Kidney capillary endothelial cell (primary cell): Measurements from ENCODE around the gene PLXNC1.

Source experiments
- DNase-seq: peaks from one replicate; pipeline ENCODE4 v3.0.0-alpha.2; 2018; ENCODE audit warnings: low spot score

PLXNC1 gene

DNA sequence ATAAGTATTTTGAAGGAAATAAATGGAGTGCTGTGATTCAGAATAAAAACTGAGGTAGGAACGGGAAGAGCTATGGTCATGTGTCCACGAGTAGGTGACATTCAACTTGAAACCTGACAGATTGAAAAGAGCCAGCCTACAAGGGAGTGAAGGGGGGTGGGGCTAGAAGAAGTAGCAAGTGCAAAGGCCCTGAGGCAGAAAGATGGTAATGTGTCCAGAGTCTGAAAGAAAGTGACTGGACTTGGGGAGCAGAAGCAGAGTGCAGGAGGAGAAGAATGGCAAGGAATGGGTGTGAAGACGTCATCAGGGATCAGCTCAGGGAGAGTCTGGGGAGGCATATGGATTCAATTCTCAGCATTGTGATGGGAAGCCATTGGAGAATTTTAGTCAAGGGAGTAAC is 13.7 kb downstream of the PLXNC1 start:
- no peak for DNase-seq

DNA sequence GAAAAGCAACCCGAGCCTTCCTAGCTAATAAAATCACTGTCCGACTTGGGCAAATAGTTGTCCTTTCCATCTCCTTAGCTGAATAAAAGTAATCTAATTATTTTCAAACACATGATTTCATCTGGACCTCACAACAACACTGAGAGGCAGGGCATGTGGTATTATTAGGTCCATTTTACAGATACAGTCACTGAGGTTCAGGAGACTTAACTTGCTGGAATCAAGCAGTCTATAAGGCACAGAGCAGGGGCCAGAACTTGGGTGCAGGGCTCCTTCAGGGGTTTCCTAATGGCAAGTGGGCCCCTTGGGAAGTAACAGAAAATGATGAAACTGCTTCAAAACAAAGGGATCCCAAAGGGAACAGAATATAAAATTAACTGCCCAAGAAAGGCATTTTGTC is 15.5 kb downstream of the PLXNC1 start:
- DNase-seq: no peak

DNA sequence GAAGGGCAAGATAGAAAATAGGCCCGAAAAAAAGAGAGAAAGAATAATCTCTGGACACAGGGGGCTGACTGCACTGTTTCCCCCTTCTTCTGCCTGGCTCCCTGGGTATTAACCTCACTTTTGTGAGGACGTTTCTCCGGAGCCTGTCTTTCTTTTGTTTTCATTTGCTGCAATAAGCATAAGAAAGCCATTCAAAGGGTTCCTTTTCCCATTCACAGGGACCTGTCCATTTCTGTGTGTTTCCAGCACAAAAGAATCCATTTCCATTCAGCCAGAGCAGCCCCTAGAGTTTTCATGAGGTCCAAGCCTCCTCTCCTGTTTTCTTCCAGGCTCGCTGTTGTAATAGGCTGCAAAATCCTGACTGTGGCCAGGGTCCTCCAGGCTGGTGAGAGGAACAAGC is 16.8 kb downstream of the PLXNC1 start:
- DNase-seq: no peak

DNA sequence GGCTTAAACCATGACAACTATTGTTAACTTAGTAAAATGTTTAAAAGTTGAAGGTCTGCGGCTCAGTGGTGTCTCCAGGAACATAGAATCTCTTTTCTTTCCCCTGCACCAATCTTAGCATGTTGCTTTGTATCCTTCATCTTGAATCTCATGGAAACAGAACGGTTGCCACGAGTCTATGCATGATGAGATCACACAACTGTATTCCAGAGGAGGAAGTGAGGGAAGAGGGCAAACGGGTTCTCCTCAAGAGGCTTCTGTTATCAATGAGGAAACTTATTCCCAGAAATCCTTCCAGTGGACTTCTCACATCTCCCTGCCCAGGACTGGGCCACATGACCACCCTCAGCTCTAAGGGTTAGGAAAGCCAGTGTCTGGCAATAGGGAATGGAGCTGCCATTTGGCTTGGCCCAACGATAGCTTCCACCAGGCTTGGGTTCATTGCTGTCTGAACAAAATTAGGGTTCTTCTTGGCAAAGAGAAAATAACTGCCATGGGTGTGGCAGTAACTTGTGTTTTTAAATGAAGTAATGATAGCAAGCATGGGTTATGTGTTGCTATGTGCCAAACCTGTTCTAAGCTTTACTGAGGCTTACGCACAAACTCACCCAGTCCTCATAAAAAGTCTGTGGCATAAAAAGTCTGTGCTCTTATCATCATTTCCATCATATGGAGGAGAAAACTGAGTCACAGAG is 17.4 kb downstream of the PLXNC1 start:
- DNase-seq: no peak

DNA sequence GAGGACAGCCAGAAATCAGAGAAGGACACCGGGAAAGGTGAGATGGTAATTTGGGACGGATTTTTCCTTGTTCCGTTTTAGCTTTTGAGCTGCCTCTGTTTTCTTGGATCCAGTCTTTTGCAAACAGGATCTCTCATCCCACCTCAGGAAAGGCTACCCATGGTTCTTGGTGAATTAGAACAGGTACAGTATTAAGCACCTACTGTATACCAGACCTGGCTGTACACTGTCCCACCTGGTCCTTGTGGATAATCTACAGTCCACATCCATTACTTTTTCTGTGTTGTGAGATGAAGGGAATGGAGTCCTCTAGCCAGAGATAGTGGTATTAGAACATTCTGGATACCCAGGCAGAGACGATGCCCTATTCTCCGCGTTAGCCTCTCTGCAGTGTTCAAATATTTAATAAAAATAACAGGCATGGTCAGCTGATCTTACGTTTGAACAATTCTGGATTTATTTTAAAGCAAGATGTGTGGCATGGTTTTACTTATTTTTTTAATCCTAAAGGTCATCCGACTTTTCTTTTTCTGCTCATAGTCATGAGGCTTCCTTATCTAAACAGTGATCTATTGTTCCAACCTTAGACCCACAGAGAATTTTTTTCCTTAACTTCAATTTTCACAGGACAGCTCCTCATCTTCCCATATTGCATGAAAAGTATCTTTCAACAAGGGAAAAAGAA is 18.8 kb downstream of the PLXNC1 start:
- DNase-seq: no peak

DNA sequence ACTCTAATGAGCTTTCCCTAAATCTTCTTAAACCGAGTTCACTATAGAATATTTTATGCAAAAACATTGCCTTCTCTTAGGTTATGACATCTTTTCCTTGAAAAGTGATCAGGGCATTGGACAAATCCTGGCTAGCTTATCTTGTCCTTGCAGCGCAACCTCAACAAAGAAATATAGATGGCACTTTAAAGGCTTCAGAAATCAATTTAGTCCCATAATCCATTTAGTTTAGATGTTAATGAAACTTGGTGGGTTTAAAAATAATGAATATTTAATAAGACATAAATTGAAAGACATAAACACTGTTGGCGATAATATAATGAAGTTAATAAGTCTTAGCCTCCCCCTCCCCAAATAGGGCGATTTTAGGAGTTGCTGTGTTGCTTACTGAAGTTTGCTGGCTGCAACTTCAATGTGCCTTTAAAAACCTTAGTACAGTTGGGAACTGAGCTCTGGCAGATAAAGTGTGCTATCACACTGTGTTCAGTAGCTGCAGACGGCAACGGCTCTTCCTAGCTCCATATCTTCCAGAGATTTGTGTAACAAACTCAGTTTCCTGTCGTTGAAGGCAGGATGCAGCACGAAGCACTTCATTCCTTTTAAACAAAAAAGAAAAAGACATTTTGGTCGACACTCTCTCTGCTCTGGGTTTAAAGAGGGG is 19.5 kb downstream of the PLXNC1 start:
- no peak for DNase-seq

DNA sequence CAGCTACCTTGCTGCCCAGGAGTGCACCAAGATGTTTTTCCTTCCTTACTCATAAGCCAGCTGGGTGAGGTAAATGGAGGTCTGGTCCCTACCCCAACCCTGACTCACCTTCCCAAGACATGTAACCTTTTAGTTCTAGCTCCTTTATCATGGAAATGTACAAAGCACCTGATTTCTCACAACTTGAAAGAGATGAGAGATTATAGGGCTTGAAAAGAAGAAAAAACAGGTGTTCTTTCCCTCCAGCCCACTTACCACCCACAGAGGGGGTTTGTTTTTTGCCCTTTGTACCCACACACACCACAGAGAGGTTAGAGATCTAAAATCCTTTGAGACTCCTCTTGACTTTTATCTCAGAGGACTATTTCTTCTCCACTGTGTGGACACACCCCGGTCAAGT is 21.1 kb downstream of the PLXNC1 start:
- no peak for DNase-seq

DNA sequence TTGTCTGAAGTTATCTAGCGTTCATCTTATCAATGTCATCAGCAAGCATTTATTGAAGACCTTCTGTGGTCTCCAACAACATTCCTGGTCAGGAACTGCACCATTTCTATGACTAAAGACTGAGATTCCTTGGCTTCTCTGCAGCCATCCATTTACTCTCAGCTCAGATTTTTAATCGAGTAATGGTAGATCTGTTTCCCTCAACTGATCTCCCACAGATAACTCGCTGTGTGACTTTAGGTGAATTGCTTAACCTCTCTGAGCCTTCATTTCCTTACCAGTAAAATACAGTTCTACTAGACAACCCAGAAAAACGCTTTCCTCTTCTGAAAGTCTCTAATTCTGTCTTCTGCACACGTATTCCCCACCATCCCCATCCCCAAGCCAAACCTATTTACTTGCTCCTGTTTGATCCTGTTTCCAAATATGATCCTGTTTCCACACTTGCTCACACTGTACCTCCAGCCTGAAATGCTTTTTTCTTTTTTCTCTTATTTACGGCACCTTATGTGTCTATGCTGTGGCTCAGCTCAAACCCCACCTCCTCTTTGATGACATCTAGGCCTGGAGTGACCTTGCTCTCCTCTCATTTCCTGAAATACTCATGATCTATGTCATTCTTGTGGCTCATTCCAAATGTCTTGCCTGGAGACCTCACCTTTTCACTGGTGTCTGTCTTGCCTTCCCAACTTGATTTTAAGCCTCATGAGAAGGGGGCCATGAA is 21.8 kb downstream of the PLXNC1 start:
- DNase-seq: no peak

DNA sequence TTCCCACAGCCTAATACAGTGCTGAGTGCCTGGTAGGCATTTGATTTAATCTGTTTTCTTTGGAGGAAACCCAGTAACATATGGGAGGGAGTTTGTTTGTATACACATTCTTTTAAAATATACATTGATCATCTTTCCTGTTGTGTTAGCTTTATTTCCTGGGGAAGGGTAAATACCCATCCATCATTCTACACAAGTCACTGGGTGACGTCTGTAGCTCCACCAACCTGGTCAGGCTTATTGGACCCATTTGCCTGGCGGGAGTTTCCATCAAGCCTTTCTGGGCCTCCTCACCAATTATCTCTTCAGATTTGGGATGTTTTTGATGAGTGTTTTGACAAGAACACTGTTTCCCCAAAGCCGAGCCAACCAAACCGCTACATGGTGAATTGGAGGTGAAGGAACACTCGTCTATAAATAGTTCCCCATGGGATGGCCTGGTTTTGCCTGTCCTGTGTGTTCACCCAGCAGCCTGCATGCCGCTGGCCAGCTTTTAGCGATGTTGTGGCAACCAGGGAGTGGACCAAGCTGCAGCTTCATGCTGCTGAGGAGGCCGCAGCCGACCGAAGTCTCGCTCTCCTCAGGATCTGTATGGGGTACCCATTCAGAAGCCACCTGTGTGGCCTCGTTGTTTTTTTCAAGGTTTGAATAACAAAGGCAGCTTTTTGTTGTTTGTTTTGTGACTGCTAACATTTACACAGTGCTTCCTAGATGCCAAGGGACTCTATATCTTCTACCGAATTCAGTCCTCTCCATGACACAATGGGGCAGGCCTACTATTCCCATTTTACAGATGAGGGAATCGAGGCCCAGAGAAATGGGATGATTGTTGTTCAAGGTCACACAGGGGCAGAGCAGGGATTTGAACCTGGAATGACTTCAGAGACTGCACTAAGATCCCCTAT is 22.6 kb downstream of the PLXNC1 start:
- DNase-seq: no peak

DNA sequence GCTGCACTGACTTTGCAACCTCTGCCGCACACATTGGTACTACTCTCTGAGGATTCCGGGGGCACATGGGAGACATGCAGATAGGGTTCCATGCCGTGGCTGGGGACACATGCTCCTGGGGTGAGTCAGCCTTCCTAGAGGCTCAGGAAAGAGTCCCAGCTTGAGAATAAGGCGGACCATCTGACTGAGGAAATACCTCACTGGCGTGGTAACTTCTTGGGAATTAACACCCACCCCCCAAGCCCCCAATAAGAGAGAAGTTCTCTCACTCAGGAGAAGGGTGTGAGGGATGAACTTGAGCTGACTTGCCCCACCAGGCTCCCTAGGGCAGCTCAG is 23.2 kb downstream of the PLXNC1 start:
- no peak for DNase-seq

DNA sequence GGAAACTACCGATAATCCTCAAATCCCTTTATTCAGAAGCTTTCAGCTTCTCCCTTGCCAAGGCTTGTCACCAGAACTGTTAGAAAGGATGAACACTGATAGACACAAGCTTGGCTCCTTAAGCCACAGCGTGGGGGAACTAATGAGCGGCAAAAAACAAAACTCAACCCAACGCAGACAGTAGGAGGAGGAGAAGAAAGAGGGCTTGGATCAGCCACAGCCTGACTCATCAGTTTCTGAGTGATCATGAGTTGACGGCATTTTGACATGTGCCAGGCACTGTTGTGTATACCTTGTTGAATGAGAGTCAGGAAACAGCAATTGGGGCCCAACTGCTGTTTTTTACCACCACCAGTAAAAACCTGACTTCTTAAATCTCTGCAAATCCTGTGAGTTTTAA is 23.7 kb downstream of the PLXNC1 start:
- DNase-seq: no peak

DNA sequence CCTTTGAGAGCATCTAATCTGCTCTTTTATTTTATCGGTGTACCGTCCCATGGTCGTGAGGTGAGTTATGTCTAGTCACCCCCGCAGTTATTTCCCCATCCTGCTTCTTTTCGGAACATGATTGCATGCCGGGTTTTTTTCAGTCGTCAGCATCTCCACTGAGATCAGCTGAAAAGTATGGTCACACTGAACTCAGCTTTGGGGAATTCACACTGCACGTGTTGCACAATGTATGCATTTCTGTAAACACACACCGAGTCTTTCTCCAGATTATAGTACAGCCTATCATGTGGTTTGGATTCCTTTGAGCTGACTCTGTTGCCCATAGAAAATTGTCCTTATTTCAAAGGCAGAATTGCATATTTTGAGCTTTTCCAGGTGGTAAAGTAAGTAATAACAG is 24.6 kb downstream of the PLXNC1 start:
- DNase-seq: no peak

DNA sequence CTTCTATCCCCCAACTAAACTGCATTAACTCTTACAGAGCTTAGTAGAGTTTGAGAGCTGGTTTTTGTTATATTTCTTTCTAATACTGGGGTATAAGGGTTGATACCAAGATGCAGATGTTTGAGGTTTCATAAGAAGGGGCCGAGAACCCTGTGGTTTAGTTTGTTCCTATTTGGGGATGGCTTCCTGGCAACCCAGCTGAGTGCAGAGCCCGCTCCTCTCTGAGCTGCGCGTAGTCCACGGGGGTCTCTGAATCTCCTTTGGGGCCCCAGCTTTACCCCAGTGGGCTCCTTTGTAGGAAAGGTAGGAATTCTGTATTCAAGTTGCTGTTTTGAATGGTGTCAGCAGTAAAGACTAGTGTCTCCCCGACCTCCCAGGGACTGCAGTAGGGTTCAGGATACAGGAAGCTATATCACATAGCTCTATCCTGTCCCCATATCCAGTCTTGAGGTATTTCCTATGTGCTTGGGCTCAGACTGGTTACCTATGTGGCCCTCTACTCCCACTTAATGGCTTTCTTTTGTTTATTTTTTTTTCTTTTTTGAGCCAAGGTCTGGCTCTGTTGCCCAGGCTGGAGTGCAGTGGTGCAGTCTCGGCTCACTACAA is 25.4 kb downstream of the PLXNC1 start:
- DNase-seq: no peak

DNA sequence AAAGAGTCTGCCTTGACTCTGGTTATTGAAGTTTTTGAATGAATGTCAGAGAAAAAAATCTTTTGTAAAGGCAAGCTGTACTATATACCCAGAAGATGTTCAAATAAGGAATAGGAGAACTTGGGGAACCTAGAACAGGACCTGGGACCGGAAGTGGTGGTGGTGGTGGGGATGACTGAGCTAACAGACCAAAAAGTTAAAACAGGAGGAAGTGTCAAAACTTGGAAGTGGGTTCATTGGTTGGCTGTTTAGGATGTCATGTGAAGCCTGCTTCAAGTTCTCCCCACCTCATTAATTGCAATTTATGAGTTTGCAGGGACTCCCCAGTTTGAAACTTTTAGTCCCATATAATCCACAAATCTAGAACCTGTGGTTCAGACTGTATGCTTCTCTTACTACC is 26.2 kb downstream of the PLXNC1 start:
- DNase-seq: no peak

DNA sequence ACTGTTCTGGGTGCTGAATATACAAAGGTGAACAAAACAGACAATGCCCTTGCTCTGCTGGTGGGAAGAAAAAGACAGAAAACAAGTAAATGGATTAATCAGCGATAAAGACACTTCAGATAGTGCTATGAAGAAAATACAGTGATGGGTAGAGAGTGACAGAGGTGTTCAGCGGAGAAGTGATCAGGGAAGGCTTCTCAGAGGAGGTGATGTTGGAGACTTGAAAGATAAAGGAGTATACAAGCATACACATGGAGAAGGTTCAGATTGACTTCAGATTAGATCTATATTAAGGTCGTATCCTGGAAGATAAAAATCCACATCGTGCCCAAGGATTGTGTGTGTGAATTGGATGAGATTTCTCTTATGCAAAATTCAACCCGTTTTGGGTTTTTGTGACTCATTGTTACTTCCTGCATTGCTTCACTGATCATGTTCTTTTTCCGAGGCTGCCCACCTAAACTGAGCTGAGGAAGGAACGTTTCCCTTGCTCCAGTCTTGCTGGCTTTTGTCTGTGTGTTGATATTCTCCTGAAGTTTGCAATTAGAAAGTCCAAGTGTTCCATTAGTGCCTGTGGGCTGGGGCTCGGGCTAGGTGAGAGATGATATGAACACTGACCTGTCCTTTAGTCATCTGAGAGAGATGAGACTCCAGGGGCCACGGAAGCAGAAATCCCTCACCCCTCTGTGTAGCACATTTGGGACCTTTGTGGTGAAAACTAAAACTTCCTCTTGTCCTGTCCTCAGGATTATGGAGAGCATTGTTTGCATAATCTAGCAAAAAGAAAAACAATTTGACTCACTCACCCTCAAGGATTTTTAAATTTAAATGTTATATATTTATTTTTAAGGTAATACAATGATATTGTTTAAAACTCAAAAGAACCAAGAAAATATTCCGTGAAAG is 27.6 kb downstream of the PLXNC1 start:
- no peak for DNase-seq

DNA sequence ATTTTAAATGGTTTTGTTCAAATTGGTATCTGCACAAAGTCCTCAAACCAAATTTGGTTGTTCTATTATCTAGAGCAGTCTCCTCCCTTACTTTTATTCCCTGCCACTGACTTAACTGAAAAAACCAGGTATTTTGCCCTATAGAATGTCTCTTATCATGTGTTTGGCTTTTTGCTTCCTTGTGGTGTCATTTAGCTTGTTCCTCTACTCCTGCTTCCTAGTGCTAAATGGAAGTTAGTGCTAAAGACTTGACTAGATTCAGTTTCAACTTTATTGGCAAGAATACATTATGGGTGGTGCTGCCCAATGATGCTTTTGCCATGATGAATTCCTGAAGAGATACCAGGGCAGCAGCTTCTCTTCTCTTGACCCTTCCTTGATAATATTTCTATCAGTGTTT is 29.7 kb downstream of the PLXNC1 start:
- no peak for DNase-seq

DNA sequence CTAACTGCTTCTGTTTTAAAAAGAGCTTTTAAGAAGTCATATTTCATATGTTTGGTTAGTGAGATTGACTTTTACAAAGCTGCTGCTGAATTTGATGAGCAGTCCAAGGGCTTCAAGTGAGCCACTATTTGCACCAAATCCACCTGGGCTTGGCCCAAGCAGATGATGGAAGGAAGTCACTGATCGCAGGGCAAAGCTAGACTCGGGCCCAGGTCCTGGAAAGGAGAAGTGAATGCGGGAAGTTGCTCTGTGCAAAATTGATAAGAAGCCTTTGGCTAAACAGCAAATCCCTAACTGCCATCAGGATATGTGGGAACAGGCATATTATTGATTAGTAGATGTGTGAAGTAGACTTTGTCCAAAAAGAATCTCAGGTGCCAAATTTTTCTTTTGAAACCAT is 30.5 kb downstream of the PLXNC1 start:
- no peak for DNase-seq

DNA sequence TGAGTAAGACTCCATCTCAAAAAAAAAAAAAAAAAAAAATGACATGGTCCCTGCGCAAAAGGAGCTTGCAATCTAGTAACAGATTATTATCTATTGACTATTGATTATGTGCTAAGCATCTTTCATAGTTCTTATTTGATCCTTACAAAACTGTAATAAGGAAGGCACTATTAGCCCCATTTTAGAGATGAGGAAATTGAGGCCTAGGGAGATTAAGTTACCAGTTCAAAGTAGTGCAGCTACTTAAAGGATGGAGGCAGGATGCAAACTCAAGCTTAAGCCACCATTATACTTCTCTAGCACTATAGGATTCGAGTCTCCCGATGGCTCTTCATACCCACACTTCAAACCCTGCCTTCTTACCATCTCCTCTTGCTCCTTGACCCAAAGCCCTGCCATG is 31.3 kb downstream of the PLXNC1 start:
- DNase-seq: no peak

DNA sequence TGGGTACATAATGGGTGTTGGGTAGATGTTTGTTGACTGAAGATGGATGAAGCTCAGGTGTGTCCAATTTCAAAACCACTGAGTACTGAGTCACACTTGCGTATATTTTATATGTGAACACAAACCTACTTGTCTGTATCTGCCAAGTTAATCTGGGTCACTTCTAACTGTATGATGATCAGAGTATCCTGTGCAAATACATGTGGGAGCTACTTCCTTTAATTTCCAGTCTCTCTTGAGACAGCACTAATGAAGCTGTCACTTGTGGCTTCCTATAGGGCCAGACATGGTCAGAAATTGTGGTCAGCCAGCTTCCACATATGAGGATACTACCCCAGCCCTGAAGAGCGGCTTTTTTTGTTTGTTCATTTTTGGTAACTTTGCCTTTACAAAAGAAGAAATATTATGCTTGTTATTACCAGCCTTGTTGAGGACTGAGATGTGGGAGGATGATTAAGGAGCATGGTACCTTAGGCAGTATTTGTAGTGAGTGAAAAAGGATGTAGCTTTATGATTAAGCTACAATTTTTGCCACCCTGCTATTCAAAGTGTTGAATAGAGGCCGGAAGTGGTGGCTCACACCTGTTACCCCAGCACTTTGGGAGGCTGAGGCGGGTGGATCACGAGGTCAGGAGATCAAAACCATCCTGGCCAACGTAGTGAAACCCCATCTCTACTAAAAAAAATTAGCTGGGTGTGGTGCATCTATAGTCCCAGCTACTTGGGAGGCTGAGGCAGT is 32.4 kb downstream of the PLXNC1 start:
- no peak for DNase-seq
